DND-41 (cell line): ENCODE results near the gene PAX2.

Experiments
- ATAC-seq: fragments of 200-7000 bp; cut with Tn5 transposase; 3 replicates; pipeline ENCODE4 v1.9.1; 2021; ENCODE audit warnings: low read depth; ENCODE audit not compliant: insufficient read depth
- DNase-seq: peaks from one replicate; pipeline ENCODE4 v3.0.0-alpha.2; 2020
- H2AFZ ChIP-seq: 2 replicates; pipeline ENCODE4 v1.6.0; 2012; ENCODE audit warnings: low read depth, low read length
- H3K27ac ChIP-seq: 2 replicates; pipeline ENCODE4 v1.5.1; 2012; ENCODE audit warnings: low read length, inconsistent platforms
- H3K27me3 ChIP-seq: fragments of 200-600 bp; sonication (generic); 2 replicates; pipeline ENCODE4 v1.6.0; 2012; ENCODE audit warnings: low read length, mild to moderate bottlenecking, inconsistent platforms; ENCODE audit not compliant: insufficient read depth, poor library complexity
- H3K36me3 ChIP-seq: 2 replicates; pipeline ENCODE4 v1.5.1; 2012; ENCODE audit warnings: low read length, inconsistent platforms; ENCODE audit not compliant: insufficient read depth
- H3K4me1 ChIP-seq: 2 replicates; pipeline ENCODE4 v1.5.1; 2012; ENCODE audit warnings: mild to moderate bottlenecking, low read length; ENCODE audit not compliant: insufficient read depth
- H3K4me2 ChIP-seq: 2 replicates; pipeline ENCODE4 v1.6.0; 2012; ENCODE audit warnings: mild to moderate bottlenecking, moderate library complexity, low read length, inconsistent platforms; ENCODE audit not compliant: insufficient read depth
- H3K4me3 ChIP-seq, 2 experiments: fragments of 200-600 bp in 1 of 2; shearing (Covaris generic) in 1 of 2; 2 replicates each; pipeline ENCODE4 v1.5.1; 2012 to 2016; ENCODE audit warnings: inconsistent platforms in 2 of 2, low read length in 2 of 2, mild to moderate bottlenecking in 2 of 2, low read depth in 1 of 2, moderate library complexity in 1 of 2
- H3K79me2 ChIP-seq: 2 replicates; pipeline ENCODE4 v1.6.0; 2012; ENCODE audit warnings: low read length, inconsistent platforms; ENCODE audit not compliant: insufficient read depth
- H3K9ac ChIP-seq: 2 replicates; pipeline ENCODE4 v1.6.0; 2012; ENCODE audit warnings: low read depth, mild to moderate bottlenecking, inconsistent platforms, low read length, moderate library complexity
- H3K9me3 ChIP-seq: 2 replicates; pipeline ENCODE4 v1.5.1; 2012; ENCODE audit warnings: low read length, moderate library complexity, mild to moderate bottlenecking, inconsistent platforms; ENCODE audit not compliant: insufficient read depth, severe bottlenecking
- H4K20me1 ChIP-seq: 2 replicates; pipeline ENCODE4 v1.6.0; 2012; ENCODE audit warnings: low read length; ENCODE audit not compliant: insufficient read depth
- CTCF ChIP-seq: IDR thresholded peaks from 2 replicates; pipeline ENCODE4 v1.5.1; 2012; ENCODE audit warnings: borderline replicate concordance, low read length, moderate library complexity, mild to moderate bottlenecking; ENCODE audit not compliant: poor library complexity, severe bottlenecking; ENCODE audit errors: extremely low read depth
- EZH2 ChIP-seq: IDR thresholded peaks from 3 replicates; pipeline ENCODE4 v1.6.1; 2012; ENCODE audit warnings: borderline replicate concordance, low read depth, mild to moderate bottlenecking, moderate library complexity, low read length, inconsistent platforms; ENCODE audit not compliant: severe bottlenecking

PAX2 gene

DNA sequence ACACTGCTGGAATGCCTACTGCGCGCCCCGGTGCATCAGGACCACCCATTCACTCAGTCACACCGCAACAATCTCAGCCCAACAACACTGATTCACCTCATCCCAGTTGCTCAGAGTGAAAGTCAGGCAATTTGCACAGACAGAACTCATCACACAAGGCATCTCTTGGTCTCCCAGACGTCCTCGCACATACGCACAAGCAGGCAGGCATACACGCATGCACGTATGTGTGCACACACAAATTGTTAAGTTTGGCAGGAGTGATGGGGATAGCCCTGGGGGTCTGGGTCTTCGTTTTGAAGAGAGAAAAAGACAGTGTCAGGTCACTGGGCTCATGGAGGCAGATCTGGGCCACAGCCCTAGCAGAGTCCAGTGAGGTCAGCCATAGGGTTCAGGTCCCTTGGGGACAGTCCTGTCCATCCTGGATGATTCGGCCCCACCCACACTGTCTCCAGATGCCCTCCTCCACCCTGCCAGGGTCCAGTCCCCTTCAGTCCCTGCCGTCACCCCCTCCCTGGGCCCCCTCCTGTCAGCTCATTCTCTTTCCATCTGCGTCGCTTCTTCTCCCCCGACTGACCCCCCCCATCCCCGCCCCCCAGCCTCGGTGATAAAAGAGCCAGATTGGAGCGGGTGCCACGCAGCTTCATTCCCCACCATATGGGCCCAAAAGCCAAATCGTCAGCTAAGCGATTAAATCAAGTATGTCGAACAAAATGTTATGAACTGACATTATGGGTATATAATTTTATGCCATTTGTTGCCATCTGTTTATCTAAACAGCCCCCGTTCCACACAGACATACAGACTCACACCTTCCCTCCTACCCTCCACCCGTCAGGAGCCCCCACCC lies 118.9 kb downstream of the PAX2 start:
- no peak for TF ChIP-seq EZH2
- TF ChIP-seq CTCF = no peak
- Histone ChIP-seq H4K20me1 (no peaks in the 10 kb centered on the region; the same call in none of the 2 replicates), H3K27ac (no peak overlapping the region), H3K9ac (no peak overlapping the region), H3K79me2 (no peaks in the 10 kb centered on the region), H2AFZ (no peak overlapping the region), H3K4me1 (no peaks in the 10 kb centered on the region), H3K27me3 (peaks cover 34% of the 10 kb centered on the region), H3K4me2 (no peak overlapping the region), H3K9me3 (no peaks in the 10 kb centered on the region), H3K4me3 (no peak overlapping the region), H3K36me3 (no peaks in the 10 kb centered on the region)
- no peak for ATAC-seq
- DNase-seq = no peak

DNA sequence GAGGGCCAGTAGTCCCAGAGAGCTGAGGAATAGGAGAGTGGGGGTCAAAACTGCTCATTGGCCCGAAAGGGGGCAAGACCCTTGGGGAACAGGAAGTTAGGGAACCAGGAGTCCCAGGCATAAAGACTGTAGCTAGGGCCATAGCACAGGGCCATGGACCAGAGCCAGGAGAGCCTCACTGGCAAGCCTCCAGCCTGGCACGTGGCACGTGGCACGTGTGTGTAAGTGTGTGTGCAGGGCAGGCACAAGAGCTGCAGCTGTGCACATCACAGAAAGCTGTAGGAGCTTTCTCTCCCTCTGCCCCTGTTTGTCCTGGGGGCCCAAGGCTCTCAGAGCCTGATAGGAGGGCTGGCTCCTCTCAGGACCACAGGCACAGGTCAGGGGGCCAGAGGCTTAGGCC lies 119.6 kb downstream of the PAX2 start:
- H4K20me1 ChIP-seq = no peaks in the 10 kb centered on the region; the same call in none of the 2 replicates
- H2AFZ ChIP-seq = no peak overlapping the region
- no peak overlapping the region for H3K27ac ChIP-seq
- H3K9ac ChIP-seq = no peak overlapping the region
- no peaks in the 10 kb centered on the region for H3K36me3 ChIP-seq
- TF ChIP-seq EZH2 = no peak
- TF ChIP-seq CTCF = no peak
- H3K27me3 ChIP-seq = peaks cover 30% of the 10 kb centered on the region
- H3K79me2 ChIP-seq = no peaks in the 10 kb centered on the region
- DNase-seq = no peak
- H3K4me3 ChIP-seq = no peak overlapping the region
- H3K4me2 ChIP-seq = no peak overlapping the region
- H3K4me1 ChIP-seq = no peaks in the 10 kb centered on the region
- no peak; the same call in 2 of the 3 replicates for ATAC-seq
- H3K9me3 ChIP-seq = no peaks in the 10 kb centered on the region

- H3K27me3 ChIP-seq = peaks cover 23% of the 10 kb centered on the region
- H3K79me2 ChIP-seq = no peaks in the 10 kb centered on the region
- no peak overlapping the region for H3K27ac ChIP-seq
- ATAC-seq (no peak), DNase-seq (no peak)
- TF ChIP-seq CTCF = no peak
- no peak for TF ChIP-seq EZH2
- H4K20me1 ChIP-seq = no peaks in the 10 kb centered on the region; the same call in none of the 2 replicates
- H3K4me3 ChIP-seq = no peak overlapping the region
- no peaks in the 10 kb centered on the region for H3K4me1 ChIP-seq
- H2AFZ ChIP-seq = no peak overlapping the region
- H3K9me3 ChIP-seq = no peaks in the 10 kb centered on the region
- no peak overlapping the region for H3K4me2 ChIP-seq
- no peak overlapping the region for H3K9ac ChIP-seq
- H3K36me3 ChIP-seq = no peaks in the 10 kb centered on the region
These were observed 120.6 kb downstream of the PAX2 start for GRCh38 chr10:100866010-100866409.
